K562 (cell line): ENCODE results near the gene METTL25. TPM values are rescaled to one million over a fixed set of nuclear protein-coding genes. Genes with fewer than 3 reads are reported as not detected.

Source experiments
- ATAC-seq: fragments of 200-7000 bp; cut with Tn5 transposase; 3 replicates; pipeline ENCODE4 v1.9.1; 2020; ENCODE audit warnings: moderate library complexity
- BruUV-seq: library from RNA; stranded (reverse); fragments of 400-500 nt; replicated peaks from 2 replicates; lab custom pipeline; 2021; lab: Mats Ljungman, UMichigan
- CTCF ChIA-PET: fragments of 300-600 bp; formaldehyde crosslinking; extraction: SDS; loops from one replicate; lab custom pipeline; 2021; ENCODE audit warnings: low intra/inter-chr PET ratio; lab: Yijun Ruan, JAX
- POLR2A ChIA-PET: fragments of 300-600, 350-650 bp; sonication (Branson Sonifier 250); formaldehyde crosslinking; extraction: SDS; loops from one replicate; lab custom pipeline; 2021; ENCODE audit warnings: antibody characterized with exemption, inconsistent platforms; lab: Yijun Ruan, JAX
- DNase-seq, 4 experiments: peaks; one replicate each; pipeline versions ENCODE4 v3.0.0 to v3.0.0-alpha.2; 2011 to 2018; ENCODE audit warnings: low spot score in 3 of 4, mixed read lengths in 3 of 4; ENCODE audit errors: extremely low read depth in 1 of 4
- FAIRE-seq: peaks from 2 replicates; lab custom pipeline; 2011; peaks lifted over from hg19 to GRCh38; lab: Jason Lieb, UNC
- H2AFZ ChIP-seq: 2 replicates; pipeline ENCODE4 v1.6.0; 2011; ENCODE audit warnings: low read depth, low read length, control low read depth, inconsistent platforms
- H3K27ac ChIP-seq: fragments of 200-600 bp; 3 replicates; pipeline ENCODE4 v1.8.0; 2011; ENCODE audit warnings: low read depth, mild to moderate bottlenecking, control low read depth, inconsistent platforms, low read length, moderate library complexity, mixed read lengths; ENCODE audit errors: extremely low read depth
- H3K27me3 ChIP-seq, 2 experiments: fragments of 300-600 bp in 1 of 2; 2 replicates in 1 of 2; 3 replicates in 1 of 2; pipeline versions ENCODE4 v1.6.0 to v1.8.0; 2011; ENCODE audit warnings: inconsistent platforms in 2 of 2, low read length in 2 of 2, mild to moderate bottlenecking in 1 of 2, mixed read lengths in 1 of 2, moderate library complexity in 1 of 2; ENCODE audit not compliant: control insufficient read depth in 2 of 2, insufficient read depth in 2 of 2
- H3K36me3 ChIP-seq: fragments of 300-600 bp; 3 replicates; pipeline ENCODE4 v1.8.0; 2011; ENCODE audit warnings: mild to moderate bottlenecking, low read length, inconsistent platforms; ENCODE audit not compliant: control insufficient read depth, insufficient read depth
- H3K4me1 ChIP-seq, 2 experiments: fragments of 200-600 bp in 1 of 2; replicated peaks in 1 of 2; 2 replicates in 1 of 2; 3 replicates in 1 of 2; pipeline versions ENCODE4 v1.5.1 to v1.8.0; 2011; ENCODE audit warnings: inconsistent platforms in 2 of 2, low read length in 2 of 2, mild to moderate bottlenecking in 1 of 2, mixed read lengths in 1 of 2, moderate library complexity in 1 of 2; ENCODE audit not compliant: control insufficient read depth in 2 of 2, insufficient read depth in 2 of 2
- H3K4me2 ChIP-seq: 2 replicates; pipeline ENCODE4 v1.6.1; 2011; ENCODE audit warnings: low read length, control low read depth, inconsistent platforms, mixed read lengths; ENCODE audit not compliant: insufficient read depth
- H3K4me3 ChIP-seq: fragments of 200-600 bp; sonication (generic), shearing (Covaris generic); 2 replicates; pipeline ENCODE4 v1.5.1; 2016; ENCODE audit warnings: control low read depth, inconsistent platforms
- H3K79me2 ChIP-seq: fragments of 200-600 bp; 3 replicates; pipeline ENCODE4 v1.8.0; 2011; ENCODE audit warnings: low read length, inconsistent platforms; ENCODE audit not compliant: control insufficient read depth, insufficient read depth
- H3K9ac ChIP-seq, 2 experiments: 2 replicates each; pipeline versions ENCODE4 v1.6.0 to v1.6.1; 2011; ENCODE audit warnings: low read depth in 2 of 2, low read length in 2 of 2, control low read depth in 1 of 2, inconsistent platforms in 1 of 2, mild to moderate bottlenecking in 1 of 2, mixed read lengths in 1 of 2; ENCODE audit not compliant: insufficient read depth in 1 of 2
- H3K9me1 ChIP-seq: one replicate; pipeline ENCODE4 v1.6.0; 2011; ENCODE audit warnings: inconsistent platforms, mild to moderate bottlenecking, low read length, moderate library complexity; ENCODE audit not compliant: control insufficient read depth, insufficient read depth
- H3K9me3 ChIP-seq: replicated peaks from 2 replicates; pipeline ENCODE4 v1.5.1; 2011; ENCODE audit warnings: low read depth, low read length, inconsistent platforms; ENCODE audit not compliant: control insufficient read depth, insufficient read depth
- H4K20me1 ChIP-seq: replicated peaks from 2 replicates; pipeline ENCODE4 v1.6.1; 2011; ENCODE audit warnings: low read length, inconsistent platforms, mixed read lengths; ENCODE audit not compliant: control insufficient read depth, insufficient read depth
- MXI1 ChIP-seq: IDR thresholded peaks from 2 replicates; pipeline ENCODE4 v1.6.1; 2011; ENCODE audit warnings: low read depth, mild to moderate bottlenecking, improper control_type of control experiment, low read length
- RBM25 ChIP-seq: fragments of 200-400 bp; formaldehyde crosslinking; IDR thresholded peaks from 2 replicates; pipeline ENCODE4 v1.6.1; 2018; ENCODE audit warnings: low read length, low read depth, moderate library complexity; ENCODE audit not compliant: severe bottlenecking
- RFX1 ChIP-seq: fragments of 450-650 bp; IDR thresholded peaks from 2 replicates; pipeline ENCODE4 v1.6.1; 2016; ENCODE audit warnings: mild to moderate bottlenecking, moderate library complexity
- SAP30 ChIP-seq: fragments of 200-600 bp; sonication (generic); IDR thresholded peaks from 2 replicates; pipeline ENCODE4 v1.6.1; 2012; ENCODE audit warnings: borderline replicate concordance, low read depth, mild to moderate bottlenecking, moderate library complexity, low read length, control low read depth, inconsistent platforms; ENCODE audit not compliant: insufficient read depth, poor library complexity, severe bottlenecking
- TEAD2 ChIP-seq: fragments of 450-650 bp; IDR thresholded peaks from 2 replicates; pipeline ENCODE4 v1.6.1; 2016; ENCODE audit warnings: missing genetic modification characterization, control low read depth, missing compliant biosample characterization
- TFAM ChIP-seq: fragments of 250-450 bp; sonication (Bioruptor Pico); conservative IDR thresholded peaks from 2 replicates; pipeline ENCODE4 v1.5.0; 2021; ENCODE audit warnings: mild to moderate bottlenecking, moderate library complexity
- WGBS: fragments of 100-300 bp; shearing (Covaris generic); methylation state at CpG from one replicate; pipeline ENCODE4 v1.1.6; 2016; ENCODE audit warnings: low coverage, mixed read lengths; ENCODE audit not compliant: insufficient coverage; ENCODE audit errors: missing lambda C conversion rate; 5-methylcytosine and 5-hydroxymethylcytosine counted together
- in situ Hi-C: fragments of 300-500 bp; cut with MboI; formaldehyde crosslinking; loops from 4 replicates; pipeline ENCODE4 v1.15.0; 2018; ENCODE audit warnings: inconsistent platforms, mixed read lengths
- intact Hi-C: fragments of 100-400 bp; cut with micrococcal nuclease; formaldehyde crosslinking; loops from 2 replicates; pipeline ENCODE4 v1.14.2; 2022
- polyA plus RNA-seq, 8 experiments: library from polyadenylated mRNA; depleted of rRNA in 4 of 8; stranded (reverse) in 5 of 8; unstranded in 3 of 8; fragments of >200 nt; fragmentation: Nextera tagmentation in 2 of 8; fragmentation: Illumina TruSeq in 1 of 8; extraction: Ambion mirVana in 2 of 8; extraction: Trizol in 1 of 8; gene quantifications; 2 replicates each; pipeline versions ENCODE4 v1.2.1 to v1.2.3, GENCODE V29; 2011 to 2014; ENCODE audit warnings: inconsistent platforms in 1 of 8, missing spikeins in 1 of 8
- total RNA-seq, 7 experiments: library from RNA; depleted of rRNA in 6 of 7; stranded (reverse); fragments of >200 nt in 6 of 7; fragmentation: Illumina TruSeq in 2 of 7; extraction: Trizol in 2 of 7; gene quantifications; 2 replicates each; pipeline versions ENCODE4 v1.2.1 to v1.2.3, GENCODE V29; 2011 to 2021; ENCODE audit warnings: low replicate concordance in 1 of 7
- TF ChIP-seq, protein P1 (sequence below): fragments of 250-450 bp; sonication (Bioruptor Pico); IDR thresholded peaks from 2 replicates; pipeline ENCODE4 v1.8.0; 2022; ENCODE audit warnings: moderate library complexity, mild to moderate bottlenecking, inconsistent platforms
- TF ChIP-seq, protein P2 (sequence below): fragments of 450-650 bp; IDR thresholded peaks from 2 replicates; pipeline ENCODE4 v1.6.1; 2017; ENCODE audit warnings: antibody characterized with exemption

The METTL25 gene
- total and polyA plus RNA-seq, 9 of the 15 experiments (the other 6 are each of a cell fraction or from before 2014, with no cell fraction given), result 0.50 to 2.4 (median 1.9) TPM

DNA sequence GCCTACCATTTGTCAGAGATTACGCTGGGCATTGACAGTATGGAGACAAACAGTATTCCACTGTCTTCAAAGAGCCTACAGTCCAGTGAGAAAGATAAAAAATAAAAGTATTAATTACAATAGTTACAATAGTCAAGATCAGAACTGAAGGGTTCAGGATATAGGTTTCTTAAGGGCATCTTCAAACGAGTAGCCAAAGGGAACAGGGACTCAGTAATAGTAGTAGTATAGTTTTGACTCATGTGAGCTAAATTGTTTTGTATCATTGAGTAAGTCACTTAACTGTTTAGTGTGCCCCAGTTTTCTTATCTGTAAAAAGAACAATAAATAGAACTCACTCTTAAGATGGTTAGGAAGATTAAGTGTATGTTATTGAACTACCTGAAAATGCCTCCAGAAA, 123.6 kb downstream of the METTL25 start:
- Histone ChIP-seq H3K36me3 (no peaks in the 10 kb centered on the region), H3K4me1 (no peaks in the 10 kb centered on the region), H3K9me1 (no peaks in the 10 kb centered on the region), H3K79me2 (no peaks in the 10 kb centered on the region), H2AFZ (no peak overlapping the region), H3K27ac (no peak overlapping the region)
- FAIRE-seq (no peak), ATAC-seq (no peak)
- in situ Hi-C loops, result no loop called here
- CTCF ChIA-PET, result no interaction called here
- no peak for TF ChIP-seq TEAD2 (tag)
- TF ChIP-seq RFX1, result no peak
- no peak for TF ChIP-seq RBM25
- TF ChIP-seq SAP30, result no peak
- TF ChIP-seq TFAM, result no peak
- TF ChIP-seq, protein P1, sequence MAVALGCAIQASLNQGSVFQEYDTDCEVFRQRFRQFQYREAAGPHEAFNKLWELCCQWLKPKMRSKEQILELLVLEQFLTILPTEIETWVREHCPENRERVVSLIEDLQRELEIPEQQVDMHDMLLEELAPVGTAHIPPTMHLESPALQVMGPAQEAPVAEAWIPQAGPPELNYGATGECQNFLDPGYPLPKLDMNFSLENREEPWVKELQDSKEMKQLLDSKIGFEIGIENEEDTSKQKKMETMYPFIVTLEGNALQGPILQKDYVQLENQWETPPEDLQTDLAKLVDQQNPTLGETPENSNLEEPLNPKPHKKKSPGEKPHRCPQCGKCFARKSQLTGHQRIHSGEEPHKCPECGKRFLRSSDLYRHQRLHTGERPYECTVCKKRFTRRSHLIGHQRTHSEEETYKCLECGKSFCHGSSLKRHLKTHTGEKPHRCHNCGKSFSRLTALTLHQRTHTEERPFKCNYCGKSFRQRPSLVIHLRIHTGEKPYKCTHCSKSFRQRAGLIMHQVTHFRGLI (CRISPR knock-in tag), result no peak
- no peak for TF ChIP-seq MXI1
- TF ChIP-seq, protein P2, sequence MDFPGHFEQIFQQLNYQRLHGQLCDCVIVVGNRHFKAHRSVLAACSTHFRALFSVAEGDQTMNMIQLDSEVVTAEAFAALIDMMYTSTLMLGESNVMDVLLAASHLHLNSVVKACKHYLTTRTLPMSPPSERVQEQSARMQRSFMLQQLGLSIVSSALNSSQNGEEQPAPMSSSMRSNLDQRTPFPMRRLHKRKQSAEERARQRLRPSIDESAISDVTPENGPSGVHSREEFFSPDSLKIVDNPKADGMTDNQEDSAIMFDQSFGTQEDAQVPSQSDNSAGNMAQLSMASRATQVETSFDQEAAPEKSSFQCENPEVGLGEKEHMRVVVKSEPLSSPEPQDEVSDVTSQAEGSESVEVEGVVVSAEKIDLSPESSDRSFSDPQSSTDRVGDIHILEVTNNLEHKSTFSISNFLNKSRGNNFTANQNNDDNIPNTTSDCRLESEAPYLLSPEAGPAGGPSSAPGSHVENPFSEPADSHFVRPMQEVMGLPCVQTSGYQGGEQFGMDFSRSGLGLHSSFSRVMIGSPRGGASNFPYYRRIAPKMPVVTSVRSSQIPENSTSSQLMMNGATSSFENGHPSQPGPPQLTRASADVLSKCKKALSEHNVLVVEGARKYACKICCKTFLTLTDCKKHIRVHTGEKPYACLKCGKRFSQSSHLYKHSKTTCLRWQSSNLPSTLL, result no peak
- TF ChIP-seq, all 486 proteins: peak for 0
- H3K4me3 ChIP-seq, result no peak overlapping the region
- no peaks in the 10 kb centered on the region for H4K20me1 ChIP-seq
- POLR2A ChIA-PET, result no interaction called here
- intact Hi-C loops, result no loop called here
- H3K27me3 ChIP-seq, result no peaks in the 10 kb centered on the region
- no peak overlapping the region for H3K9ac ChIP-seq
- H3K9me3 ChIP-seq, result no peaks in the 10 kb centered on the region; the same call in 1 of the 2 replicates
- BruUV-seq, result no TSS peak
- WGBS, result 0% methylated on average over 2 of the region's 2 CpGs
- no peak overlapping the region for H3K4me2 ChIP-seq
- DNase-seq, result no peak
